H1 (cell line): ENCODE measurements around the gene UBC. TPM values are rescaled to one million over a fixed set of nuclear protein-coding genes. Genes with fewer than 3 reads are reported as not detected.

Source experiments
- CTCF ChIA-PET: fragments of 300-600 bp; sonication (Branson Sonifier 250); formaldehyde crosslinking; loops from one replicate; lab custom pipeline; 2021; ENCODE audit not compliant: partially characterized antibody; lab: Charles Lee
- POLR2A ChIA-PET: fragments of 300-600 bp; sonication (Branson Sonifier 250); formaldehyde crosslinking; loops from one replicate; lab custom pipeline; 2021; ENCODE audit warnings: inconsistent platforms; ENCODE audit not compliant: partially characterized antibody; lab: Charles Lee
- DNase-seq, 2 experiments: peaks; one replicate each; pipeline versions ENCODE4 v3.0.0 to v3.0.0-alpha.2; 2010 to 2022; ENCODE audit warnings: low spot score in 2 of 2, low read depth in 1 of 2, mixed read lengths in 1 of 2
- FAIRE-seq: peaks from 2 replicates; lab custom pipeline; 2011; peaks lifted over from hg19 to GRCh38; lab: Jason Lieb, UNC
- H2AFZ ChIP-seq: 2 replicates; pipeline ENCODE4 v1.8.1; 2012; ENCODE audit warnings: low read length, inconsistent platforms
- H2AK5ac ChIP-seq: 2 replicates; pipeline ENCODE4 v1.6.1; 2013; ENCODE audit warnings: low read depth, low read length
- H2BK120ac ChIP-seq: replicated peaks from 2 replicates; pipeline ENCODE3; 2013; ENCODE audit warnings: low read depth, low read length, inconsistent platforms
- H2BK12ac ChIP-seq: 2 replicates; pipeline ENCODE4 v1.6.1; 2013; ENCODE audit warnings: low read depth, low read length
- H2BK15ac ChIP-seq: 2 replicates; pipeline ENCODE4 v1.6.1; 2013; ENCODE audit warnings: low read length
- H2BK20ac ChIP-seq: 2 replicates; pipeline ENCODE4 v1.6.1; 2013; ENCODE audit warnings: low read length
- H2BK5ac ChIP-seq: 2 replicates; pipeline ENCODE4 v1.6.1; 2013; ENCODE audit warnings: low read depth, low read length
- H3K14ac ChIP-seq: 2 replicates; pipeline ENCODE4 v1.6.1; 2013; ENCODE audit warnings: inconsistent platforms; ENCODE audit not compliant: insufficient read length
- H3K18ac ChIP-seq: 2 replicates; pipeline ENCODE4 v1.6.1; 2013; ENCODE audit warnings: low read length; ENCODE audit errors: extremely low read depth
- H3K23ac ChIP-seq: 2 replicates; pipeline ENCODE4 v1.6.1; 2013; ENCODE audit warnings: inconsistent platforms; ENCODE audit not compliant: insufficient read length
- H3K23me2 ChIP-seq: 2 replicates; pipeline ENCODE4 v1.6.1; 2013; ENCODE audit warnings: low read depth, low read length
- H3K27ac ChIP-seq: 2 replicates; pipeline ENCODE4 v1.6.1; 2011; ENCODE audit warnings: low read depth, low read length, inconsistent platforms
- H3K27me3 ChIP-seq, 4 experiments: replicated peaks in 1 of 4; 1 replicate in 1 of 4; 2 replicates in 3 of 4; pipeline versions ENCODE4 v1.6.1 to v1.8.1; 2011 to 2013; ENCODE audit warnings: low read length in 3 of 4, mild to moderate bottlenecking in 3 of 4, inconsistent platforms in 2 of 4, mixed read lengths in 2 of 4, moderate library complexity in 1 of 4; ENCODE audit not compliant: control insufficient read depth in 3 of 4, insufficient read depth in 3 of 4; ENCODE audit errors: extremely low read depth in 1 of 4
- H3K36me3 ChIP-seq, 4 experiments: 2 replicates each; pipeline versions ENCODE4 v1.6.1 to v1.8.1; 2011 to 2013; ENCODE audit warnings: mild to moderate bottlenecking in 4 of 4, low read length in 3 of 4, moderate library complexity in 2 of 4, control low read depth in 1 of 4, inconsistent platforms in 1 of 4; ENCODE audit not compliant: insufficient read depth in 4 of 4, control insufficient read depth in 2 of 4
- H3K4ac ChIP-seq: replicated peaks from 2 replicates; pipeline ENCODE3; 2013; ENCODE audit warnings: low read length, low read depth, mixed read lengths, inconsistent platforms; ENCODE audit not compliant: insufficient read length
- H3K4me1 ChIP-seq, 4 experiments: replicated peaks in 1 of 4; 1 replicate in 1 of 4; 2 replicates in 3 of 4; pipeline versions ENCODE4 v1.6.1 to v1.8.1; 2011 to 2013; ENCODE audit warnings: low read length in 3 of 4, inconsistent platforms in 2 of 4, mixed read lengths in 1 of 4; ENCODE audit not compliant: insufficient read depth in 4 of 4, control insufficient read depth in 3 of 4
- H3K4me2 ChIP-seq, 2 experiments: 2 replicates each; pipeline versions ENCODE4 v1.6.1 to v1.8.1; 2011 to 2013; ENCODE audit warnings: low read depth in 2 of 2, low read length in 2 of 2, control low read depth in 1 of 2, inconsistent platforms in 1 of 2, mild to moderate bottlenecking in 1 of 2; ENCODE audit not compliant: insufficient read depth in 1 of 2
- H3K4me3 ChIP-seq, 4 experiments: fragments of 200-600, 300-600 bp in 1 of 4; sonication (generic), shearing (Covaris generic), sonication (Bioruptor Twin) in 1 of 4; 2 replicates each; pipeline versions ENCODE4 v1.5.1 to v1.8.1; 2011 to 2016; ENCODE audit warnings: low read length in 4 of 4, low read depth in 3 of 4, control low read depth in 2 of 4, inconsistent platforms in 2 of 4, mild to moderate bottlenecking in 2 of 4, mixed read lengths in 1 of 4, moderate library complexity in 1 of 4; ENCODE audit not compliant: insufficient read depth in 2 of 4; ENCODE audit errors: extremely low read depth in 1 of 4
- H3K56ac ChIP-seq: replicated peaks from 2 replicates; pipeline ENCODE3; 2013; ENCODE audit warnings: low read depth, mild to moderate bottlenecking, mixed read lengths, low read length, inconsistent platforms; ENCODE audit not compliant: insufficient read length
- H3K79me1 ChIP-seq: 2 replicates; pipeline ENCODE4 v1.6.1; 2013; ENCODE audit warnings: low read depth, low read length, control low read depth
- H3K79me2 ChIP-seq, 2 experiments: 2 replicates each; pipeline versions ENCODE4 v1.6.1 to v1.8.1; 2012 to 2013; ENCODE audit warnings: low read length in 2 of 2, mild to moderate bottlenecking in 2 of 2, inconsistent platforms in 1 of 2; ENCODE audit not compliant: insufficient read depth in 2 of 2, control insufficient read depth in 1 of 2
- H3K9ac ChIP-seq, 4 experiments: replicated peaks in 1 of 4; 1 replicate in 1 of 4; 2 replicates in 3 of 4; pipeline versions ENCODE4 v1.6.1 to v1.8.1; 2011 to 2013; ENCODE audit warnings: low read depth in 3 of 4, low read length in 3 of 4, control low read depth in 2 of 4, mild to moderate bottlenecking in 2 of 4, moderate library complexity in 2 of 4, inconsistent platforms in 1 of 4; ENCODE audit errors: extremely low read depth in 1 of 4
- H3K9me3 ChIP-seq, 2 experiments: 2 replicates each; pipeline versions ENCODE4 v1.6.1 to v1.8.1; 2012 to 2013; ENCODE audit warnings: mild to moderate bottlenecking in 2 of 2, moderate library complexity in 2 of 2, control low read depth in 1 of 2, inconsistent platforms in 1 of 2, low read depth in 1 of 2, low read length in 1 of 2, mixed read lengths in 1 of 2; ENCODE audit not compliant: insufficient read depth in 2 of 2
- H4K20me1 ChIP-seq, 2 experiments: replicated peaks in 1 of 2; 2 replicates each; pipeline versions ENCODE3 to v1.8.1; 2011 to 2013; ENCODE audit warnings: inconsistent platforms in 2 of 2, low read length in 2 of 2, mild to moderate bottlenecking in 1 of 2; ENCODE audit not compliant: insufficient read depth in 2 of 2, control insufficient read depth in 1 of 2
- H4K5ac ChIP-seq: 2 replicates; pipeline ENCODE4 v1.6.1; 2013; ENCODE audit warnings: low read length, low read depth, mixed read lengths, inconsistent platforms; ENCODE audit not compliant: insufficient read length
- H4K8ac ChIP-seq: 2 replicates; pipeline ENCODE4 v1.8.0; 2013; ENCODE audit warnings: mild to moderate bottlenecking, moderate library complexity, low read length, inconsistent platforms; ENCODE audit not compliant: insufficient read depth; ENCODE audit errors: extremely low read depth
- H4K91ac ChIP-seq: replicated peaks from 2 replicates; pipeline ENCODE3; 2013; ENCODE audit warnings: low read length, mixed read lengths, inconsistent platforms; ENCODE audit not compliant: insufficient read length
- SIN3A ChIP-seq, 2 experiments: IDR thresholded peaks in 1 of 2; conservative IDR thresholded peaks in 1 of 2; 2 replicates each; pipeline ENCODE4 v1.6.1; 2011 to 2012; ENCODE audit warnings: low read length in 2 of 2, improper control_type of control experiment in 1 of 2, low read depth in 1 of 2, mild to moderate bottlenecking in 1 of 2
- TAF1 ChIP-seq: IDR thresholded peaks from 2 replicates; pipeline ENCODE4 v1.6.1; 2011; ENCODE audit warnings: mild to moderate bottlenecking, low read depth, low read length
- WGBS, 2 experiments: shearing (Covaris generic) in 1 of 2; methylation state at CpG; one replicate each; pipeline versions ENCODE4 v1.1.6 to v1.1.7; 2013 to 2015; ENCODE audit warnings: low lambda C conversion rate in 2 of 2, mixed read lengths in 2 of 2, inconsistent platforms in 1 of 2, low coverage in 1 of 2, missing lambda C conversion rate in 1 of 2; ENCODE audit not compliant: insufficient replicate concordance in 2 of 2, insufficient coverage in 1 of 2, insufficient read length in 1 of 2; ENCODE audit errors: extremely low coverage in 1 of 2, missing lambda C conversion rate in 1 of 2; 5-methylcytosine and 5-hydroxymethylcytosine counted together
- polyA plus RNA-seq, 7 experiments: library from polyadenylated mRNA; depleted of rRNA in 3 of 7; stranded (reverse) in 5 of 7; unstranded in 2 of 7; fragments of >200 nt in 5 of 7; fragments of 200-250 nt in 2 of 7; gene quantifications; 1 replicate in 5 of 7; 2 replicates in 1 of 7; 4 replicates in 1 of 7; pipeline versions ENCODE4 v1.2.1 to v1.2.3, GENCODE V29; 2011 to 2013; ENCODE audit warnings: missing spikeins in 2 of 7, mixed read lengths in 2 of 7
- total RNA-seq: library from RNA; stranded (reverse); fragmentation: NEBNext Ultra II Directional; extraction: Animal tissue kit (Norgen Biotek cat#: 25700); gene quantifications from 2 replicates; pipeline ENCODE4 v1.2.1, GENCODE V29; 2021

The UBC gene
- total and polyA plus RNA-seq, 2 of the 8 experiments (the other 6 are each of a cell fraction or from before 2014, with no cell fraction given), result 559 to 749 TPM

DNA sequence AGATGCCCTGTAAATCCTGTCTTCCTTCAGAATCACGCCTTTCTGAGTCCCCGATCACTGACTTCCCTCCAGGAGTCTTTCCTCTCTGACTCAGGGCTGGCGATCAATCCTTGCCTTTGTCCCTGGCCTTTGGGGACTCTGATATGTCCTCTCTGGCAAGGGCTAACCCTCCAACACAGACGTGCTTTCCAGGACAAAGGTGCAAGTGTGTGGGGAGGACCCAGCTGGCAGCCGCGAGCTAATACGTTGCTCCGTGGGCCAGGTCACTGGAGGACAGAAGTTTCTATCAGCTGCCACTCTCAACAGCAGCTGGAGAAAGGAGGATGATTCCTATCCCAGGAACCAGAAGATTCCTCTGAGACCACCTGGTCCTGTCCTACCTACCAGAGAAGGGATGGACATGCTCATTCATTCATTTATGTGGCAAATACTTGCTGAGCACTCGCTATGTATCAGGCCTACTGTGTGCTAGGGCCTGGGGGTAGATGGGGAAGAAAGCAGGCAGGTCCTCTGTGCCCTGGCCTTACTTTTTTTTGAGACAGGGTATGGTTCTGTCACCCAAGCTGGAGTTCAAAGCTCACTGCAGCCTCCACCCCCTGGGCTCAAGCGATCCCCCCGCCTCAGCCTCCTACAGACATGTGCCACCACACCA, 42.3 kb downstream of the UBC start:
- Histone ChIP-seq H3K4me1 (peaks cover 0 to 6% (median 3%) of the 10 kb centered on the region in 4 experiments; a peak in 3 of 7 replicates), H3K18ac (no peak overlapping the region), H3K4ac (no peak overlapping the region), H2BK12ac (no peak overlapping the region), H2BK5ac (peak overlapping the region; percentile 17; the same call in 1 of the 2 replicates), H3K9me3 (no peaks in the 10 kb centered on the region), H2AK5ac (no peak overlapping the region), H4K91ac (peak overlapping the region; percentile 25), H4K20me1 (peaks cover 0 to 2% of the 10 kb centered on the region in 2 experiments), H3K36me3 (no peaks in the 10 kb centered on the region), H3K4me3 (no peak overlapping the region), H2AFZ (0 out of 2 replicates have a peak overlapping the region, but pooled peaks have one; percentile 3), H3K56ac (no peak overlapping the region), H2BK120ac (peak overlapping the region; percentile 61), H3K23ac (no peak overlapping the region)
- 89% methylated on average over 10 of the region's 11 CpGs; no CpG with 5 or more reads in 1 of the 2 experiments for WGBS, 2 experiments
- DNase-seq (no peak), FAIRE-seq (no peak)
- POLR2A ChIA-PET, result interaction anchor here (0.7 to 2.7 kb wide), 3 partner anchors 8 to 42 kb away, joined by 3 to 8 read pairs (median 4); partner anchors contain the start of gene UBC
- TF ChIP-seq TAF1 (no peak), SIN3A (conservative IDR thresholded peaks at IDR 0.05 in 1 of 2, IDR thresholded peaks at IDR 0.05 in 1 of 2; ENCODE audit: low read depth in 1 of 2, low read length in 2 of 2) (no peak)
- TF ChIP-seq, all 59 proteins: peak for 0
- H3K9ac ChIP-seq, result no peak overlapping the region
- 0 out of 2 replicates have a peak overlapping the region, but pooled peaks have one; percentile 37 for H2BK15ac ChIP-seq
- no peak overlapping the region for H4K5ac ChIP-seq
- H3K27me3 ChIP-seq, result no peaks in the 10 kb centered on the region
- no peak overlapping the region for H4K8ac ChIP-seq
- no peak overlapping the region for H3K4me2 ChIP-seq
- H3K23me2 ChIP-seq, result peaks cover 3% of the 10 kb centered on the region; the same call in 1 of the 2 replicates
- H3K79me1 ChIP-seq, result no peaks in the 10 kb centered on the region
- CTCF ChIA-PET, result interaction anchor here (1.0 to 1.4 kb wide), 6 partner anchors 8 to 33 kb away, joined by 3 to 4 read pairs (median 3); no protein-coding TSS in a partner anchor
- no peak overlapping the region for H3K14ac ChIP-seq
- H3K79me2 ChIP-seq, result no peaks in the 10 kb centered on the region
- H2BK20ac ChIP-seq, result no peak overlapping the region
- H3K27ac ChIP-seq, result no peak overlapping the region
